Measurements from ENCODE around the gene GANC.

The GANC gene

GRCh38 chr15:42349186-42349585 lies 76.2 kb downstream of the GANC start:
- H4K20me1 ChIP-seq, result no peaks in the 10 kb centered on the region
- H3K9me3 ChIP-seq (replicated peaks in 1 of 11), result no peaks in the 10 kb centered on the region
- peaks cover 0 to 14% (median 0%) of the 10 kb centered on the region in 10 experiments; a peak in 4 of 20 replicates for H3K4me1 ChIP-seq
- no peak overlapping the region for H3K4me3 ChIP-seq
- peaks cover 57 to 100% (median 81%) of the 10 kb centered on the region in 11 experiments for H3K36me3 ChIP-seq
- H3K27me3 ChIP-seq, result no peaks in the 10 kb centered on the region
- H3K27ac ChIP-seq, result no peak overlapping the region
- no peak overlapping the region for H3K9ac ChIP-seq
- no peak overlapping the region for H3K4me2 ChIP-seq
- no peak for TF ChIP-seq Cebpa-rat (IDR thresholded peaks at IDR 0.05)

GRCh38 chr15:42352401-42352800 lies 79.4 kb downstream of the GANC start:
- H3K9me3 ChIP-seq (replicated peaks in 1 of 11), result no peaks in the 10 kb centered on the region
- H3K4me2 ChIP-seq, result no peak overlapping the region
- no peaks in the 10 kb centered on the region for H3K4me1 ChIP-seq
- no peak for TF ChIP-seq Cebpa-rat (IDR thresholded peaks at IDR 0.05)
- H3K27me3 ChIP-seq, result no peaks in the 10 kb centered on the region
- no peaks in the 10 kb centered on the region for H4K20me1 ChIP-seq
- no peak overlapping the region for H3K9ac ChIP-seq
- H3K27ac ChIP-seq, result no peak overlapping the region
- peaks cover 52 to 99% (median 81%) of the 10 kb centered on the region in 11 experiments for H3K36me3 ChIP-seq
- H3K4me3 ChIP-seq, result no peak overlapping the region

- TF ChIP-seq Cebpa-rat (IDR thresholded peaks at IDR 0.05), result no peak
- no peak overlapping the region for H3K27ac ChIP-seq
- no peaks in the 10 kb centered on the region for H3K27me3 ChIP-seq
- no peak overlapping the region for H3K4me2 ChIP-seq
- no peaks in the 10 kb centered on the region for H4K20me1 ChIP-seq
- H3K4me3 ChIP-seq, result no peak overlapping the region
- peaks cover 51 to 94% (median 76%) of the 10 kb centered on the region in 11 experiments for H3K36me3 ChIP-seq
- no peak overlapping the region for H3K9ac ChIP-seq
- H3K9me3 ChIP-seq (replicated peaks in 1 of 11), result no peaks in the 10 kb centered on the region
- no peaks in the 10 kb centered on the region for H3K4me1 ChIP-seq
Observed at GRCh38 chr15:42353061-42353460, 80.1 kb downstream of the GANC start.

GRCh38 chr15:42354824-42355223 lies 81.8 kb downstream of the GANC start:
- H3K9ac ChIP-seq, result no peak overlapping the region
- no peaks in the 10 kb centered on the region for H4K20me1 ChIP-seq
- no peak for TF ChIP-seq Cebpa-rat (IDR thresholded peaks at IDR 0.05)
- H3K4me1 ChIP-seq, result peaks cover 0 to 10% (median 2%) of the 10 kb centered on the region in 10 experiments; a peak in 6 of 20 replicates
- H3K4me3 ChIP-seq, result no peak overlapping the region
- H3K36me3 ChIP-seq, result peaks cover 36 to 79% (median 65%) of the 10 kb centered on the region in 11 experiments
- no peaks in the 10 kb centered on the region for H3K27me3 ChIP-seq
- no peak overlapping the region for H3K4me2 ChIP-seq
- H3K27ac ChIP-seq, result no peak overlapping the region
- H3K9me3 ChIP-seq (replicated peaks in 1 of 11), result no peaks in the 10 kb centered on the region

- Histone ChIP-seq H3K36me3 (peaks cover 36 to 78% (median 62%) of the 10 kb centered on the region in 11 experiments), H3K4me1 (peaks cover 0 to 13% (median 2%) of the 10 kb centered on the region in 10 experiments; a peak in 6 of 20 replicates), H3K9ac (no peak overlapping the region), H4K20me1 (no peaks in the 10 kb centered on the region), H3K4me2 (no peak overlapping the region), H3K4me3 (no peak overlapping the region), H3K27me3 (no peaks in the 10 kb centered on the region), H3K9me3 (replicated peaks in 1 of 11) (no peaks in the 10 kb centered on the region), H3K27ac (no peak overlapping the region)
- TF ChIP-seq Cebpa-rat (IDR thresholded peaks at IDR 0.05), result no peak
Observed at GRCh38 chr15:42355291-42355690, 82.3 kb downstream of the GANC start.

- Histone ChIP-seq H3K27ac (no peak overlapping the region), H3K4me2 (no peak overlapping the region), H3K36me3 (peaks cover 26 to 69% (median 46%) of the 10 kb centered on the region in 11 experiments), H3K4me1 (peaks cover 0 to 14% (median 2%) of the 10 kb centered on the region in 10 experiments; a peak in 6 of 20 replicates), H3K27me3 (no peaks in the 10 kb centered on the region), H3K4me3 (no peak overlapping the region), H3K9ac (no peak overlapping the region), H4K20me1 (no peaks in the 10 kb centered on the region), H3K9me3 (replicated peaks in 1 of 11) (no peaks in the 10 kb centered on the region)
- TF ChIP-seq Cebpa-rat (IDR thresholded peaks at IDR 0.05), result no peak
Observed at GRCh38 chr15:42356851-42357250, 83.8 kb downstream of the GANC start.

GRCh38 chr15:42358141-42358540 lies 85.1 kb downstream of the GANC start:
- Histone ChIP-seq H3K27me3 (no peaks in the 10 kb centered on the region), H3K4me1 (peaks cover 0 to 14% (median 2%) of the 10 kb centered on the region in 10 experiments; a peak in 6 of 20 replicates), H4K20me1 (no peaks in the 10 kb centered on the region), H3K36me3 (peaks cover 13 to 56% (median 35%) of the 10 kb centered on the region in 11 experiments; a peak in 21 of 22 replicates), H3K27ac (no peak overlapping the region), H3K9me3 (replicated peaks in 1 of 11) (no peaks in the 10 kb centered on the region), H3K4me3 (no peak overlapping the region), H3K4me2 (no peak overlapping the region), H3K9ac (no peak overlapping the region)
- no peak for TF ChIP-seq Cebpa-rat (IDR thresholded peaks at IDR 0.05)

- no peaks in the 10 kb centered on the region for H3K9me3 ChIP-seq (replicated peaks in 1 of 11)
- no peaks in the 10 kb centered on the region for H3K27me3 ChIP-seq
- TF ChIP-seq Cebpa-rat (IDR thresholded peaks at IDR 0.05), result no peak
Observed at GRCh38 chr15:42359249-42359648, 86.2 kb downstream of the GANC start, which contains the start of gene CAPN3. CAPN3 (plus strand) TSS chr15:42359501; CDS start chr15:42359806, 305 bp downstream.

GRCh38 chr15:42359985-42360384 lies 87.0 kb downstream of the GANC start:
- Histone ChIP-seq H3K4me1 (peaks cover 0 to 14% (median 2%) of the 10 kb centered on the region in 10 experiments; a peak in 6 of 20 replicates), H3K27me3 (no peaks in the 10 kb centered on the region), H4K20me1 (no peaks in the 10 kb centered on the region), H3K4me2 (peak overlapping the region in 1 of 11 experiments; percentile 22; a peak in 1 of 22 replicates), H3K4me3 (no peak overlapping the region), H3K36me3 (peaks cover 0 to 37% (median 17%) of the 10 kb centered on the region in 11 experiments; a peak in 14 of 22 replicates), H3K27ac (no peak overlapping the region), H3K9me3 (replicated peaks in 1 of 11) (no peaks in the 10 kb centered on the region), H3K9ac (no peak overlapping the region)
- TF ChIP-seq Cebpa-rat (IDR thresholded peaks at IDR 0.05), result no peak

More at GRCh38 chr15:42359249-42359648, 86.2 kb downstream of the GANC start, which contains the start of gene CAPN3:
- no peaks in the 10 kb centered on the region for H4K20me1 ChIP-seq
- no peak within 1 kb of the TSS for H3K4me3 ChIP-seq
- no peak within 1 kb of the TSS for H3K9ac ChIP-seq
- peaks cover 5 to 45% (median 24%) of the 10 kb centered on the region in 11 experiments; a peak in 20 of 22 replicates for H3K36me3 ChIP-seq
- H3K4me1 ChIP-seq, result peaks cover 0 to 14% (median 2%) of the 10 kb centered on the region in 10 experiments; a peak in 6 of 20 replicates
- no peak within 1 kb of the TSS for H3K27ac ChIP-seq
- peak within 1 kb of the TSS in 1 of 11 experiments; percentile 22; a peak in 1 of 22 replicates for H3K4me2 ChIP-seq
